Mesothelial cell of epicardium (in vitro differentiated cells): Measurements from ENCODE around the gene SH3RF2. TPM values are rescaled to one million over a fixed set of nuclear protein-coding genes. Genes with fewer than 3 reads are reported as not detected.

Experiments used
- DNase-seq, 2 experiments: peaks; one replicate each; pipeline ENCODE4 v3.0.0; 2021; ENCODE audit warnings: low spot score in 2 of 2; ENCODE audit not compliant: unreplicated experiment in 2 of 2
- H3K27ac Mint-ChIP-seq: 2 replicates; pipeline ENCODE4 v1.8.0; 2021; ENCODE audit warnings: mixed read lengths
- H3K27me3 Mint-ChIP-seq: 2 replicates; pipeline ENCODE4 v1.8.0; 2021; ENCODE audit warnings: low read depth, mixed read lengths
- H3K36me3 Mint-ChIP-seq: 2 replicates; pipeline ENCODE4 v1.8.0; 2021; ENCODE audit warnings: mixed read lengths
- H3K4me1 Mint-ChIP-seq: 2 replicates; pipeline ENCODE4 v1.8.0; 2021; ENCODE audit warnings: mixed read lengths
- H3K4me3 Mint-ChIP-seq: 2 replicates; pipeline ENCODE4 v1.8.0; 2021; ENCODE audit warnings: mild to moderate bottlenecking, moderate library complexity, mixed read lengths
- H3K9me3 Mint-ChIP-seq: 2 replicates; pipeline ENCODE4 v1.8.0; 2021; ENCODE audit warnings: mixed read lengths
- CTCF ChIP-seq: fragments of 200-600 bp; sonication (generic); IDR thresholded peaks from one replicate; pipeline ENCODE4 v1.5.0; 2021; ENCODE audit warnings: antibody characterized with exemption; ENCODE audit not compliant: unreplicated experiment
- total RNA-seq: library from RNA; stranded (reverse); gene quantifications from 3 replicates; pipeline ENCODE4 v1.2.1, GENCODE V29; 2021

Gene SH3RF2
- total RNA-seq, 1 donor from 2014 or later: 3.2 TPM

GRCh38 chr5:145976431-145977155 lies 40.2 kb downstream of the SH3RF2 start:
- peaks cover 10% of the 10 kb centered on the region for H3K27me3 Mint-ChIP-seq
- no peak overlapping the region for H3K4me3 Mint-ChIP-seq
- DNase-seq: no peak
- H3K27ac Mint-ChIP-seq: no peak overlapping the region
- peaks cover 44% of the 10 kb centered on the region for H3K4me1 Mint-ChIP-seq
- peaks cover 3% of the 10 kb centered on the region for H3K36me3 Mint-ChIP-seq
- no peak for TF ChIP-seq CTCF
- peaks cover 9% of the 10 kb centered on the region for H3K9me3 Mint-ChIP-seq

GRCh38 chr5:145978171-145978570 lies 41.8 kb downstream of the SH3RF2 start:
- no peak for TF ChIP-seq CTCF
- H3K27ac Mint-ChIP-seq: peak overlapping the region; percentile 41
- no peak overlapping the region for H3K4me3 Mint-ChIP-seq
- no peak for DNase-seq
- H3K27me3 Mint-ChIP-seq: peaks cover 7% of the 10 kb centered on the region
- H3K9me3 Mint-ChIP-seq: peaks cover 9% of the 10 kb centered on the region
- peaks cover 53% of the 10 kb centered on the region for H3K4me1 Mint-ChIP-seq
- H3K36me3 Mint-ChIP-seq: peaks cover 3% of the 10 kb centered on the region

- Mint-ChIP-seq H3K4me1 (peaks cover 53% of the 10 kb centered on the region), H3K36me3 (no peaks in the 10 kb centered on the region), H3K9me3 (peaks cover 6% of the 10 kb centered on the region), H3K27me3 (peaks cover 4% of the 10 kb centered on the region), H3K27ac (peak overlapping the region; percentile 64), H3K4me3 (no peak overlapping the region)
- TF ChIP-seq CTCF: no peak
- no peak for DNase-seq
Measured at GRCh38 chr5:145978708-145979107, 42.3 kb downstream of the SH3RF2 start.

- Mint-ChIP-seq H3K9me3 (no peaks in the 10 kb centered on the region), H3K27me3 (peaks cover 6% of the 10 kb centered on the region), H3K27ac (peak overlapping the region; percentile 74), H3K4me1 (peaks cover 53% of the 10 kb centered on the region), H3K4me3 (no peak overlapping the region), H3K36me3 (no peaks in the 10 kb centered on the region)
- no peak for TF ChIP-seq CTCF
- no peak for DNase-seq
Measured at GRCh38 chr5:145979270-145980223, 43.2 kb downstream of the SH3RF2 start.

GRCh38 chr5:145980259-145980658 lies 43.9 kb downstream of the SH3RF2 start:
- Mint-ChIP-seq H3K4me3 (no peak overlapping the region), H3K27me3 (peaks cover 4% of the 10 kb centered on the region), H3K4me1 (peaks cover 53% of the 10 kb centered on the region), H3K9me3 (no peaks in the 10 kb centered on the region), H3K36me3 (no peaks in the 10 kb centered on the region), H3K27ac (peak overlapping the region; percentile 74)
- DNase-seq: no peak
- TF ChIP-seq CTCF: no peak
